Activated T-helper 17 cell treated with anti-CD3 and anti-CD28 coated beads, Interleukin-2, amount 50 U/mL, for 72 hours (primary cell): Measurements from ENCODE around the gene FBXO22. TPM values are rescaled to one million over a fixed set of nuclear protein-coding genes. Genes with fewer than 3 reads are reported as not detected.
"Not testable (repeated sequence)": the region's sequence is repeated elsewhere in the genome, so short reads cannot be mapped to it uniquely, and the experiment has no call there.

ENCODE experiments used
- ATAC-seq: fragments of 150-1000 bp; cut with Tn5 transposase; replicated peaks from 2 replicates; pipeline ENCODE4 v1.10.0; 2021; ENCODE audit warnings: mild to moderate bottlenecking, moderate library complexity
- H3K27ac Mint-ChIP-seq: one replicate; pipeline ENCODE4 v1.8.0; 2022; ENCODE audit warnings: mixed read lengths
- H3K27me3 Mint-ChIP-seq: one replicate; pipeline ENCODE4 v1.8.0; 2022; ENCODE audit warnings: mixed read lengths
- H3K36me3 Mint-ChIP-seq: one replicate; pipeline ENCODE4 v1.8.0; 2022; ENCODE audit warnings: low read depth, mild to moderate bottlenecking, mixed read lengths
- H3K4me1 Mint-ChIP-seq: one replicate; pipeline ENCODE4 v1.8.0; 2022; ENCODE audit warnings: mixed read lengths
- H3K4me3 Mint-ChIP-seq: one replicate; pipeline ENCODE4 v1.8.0; 2022; ENCODE audit warnings: mild to moderate bottlenecking, mixed read lengths
- H3K9me3 Mint-ChIP-seq: one replicate; pipeline ENCODE4 v1.8.0; 2022; ENCODE audit warnings: mixed read lengths
- total RNA-seq, 2 donors: library from RNA; stranded (reverse); gene quantifications; one replicate each; pipeline ENCODE4 v1.2.3, GENCODE V29; 2022

Gene FBXO22
- total RNA-seq = 10 to 100 TPM; 36.8 to 55.1 TPM

- Mint-ChIP-seq H3K27ac (peak within 1 kb of the TSS; percentile 91), H3K27me3 (no peaks in the 10 kb centered on the region), H3K4me3 (peak within 1 kb of the TSS; percentile 97), H3K9me3 (no peaks in the 10 kb centered on the region), H3K4me1 (peaks cover 10% of the 10 kb centered on the region), H3K36me3 (peaks cover 32% of the 10 kb centered on the region)
- ATAC-seq = peak; percentile 99
Measured at GRCh38 chr15:75903331-75904239, at the start of gene FBXO22. Gene FBXO22 (plus strand): TSS chr15:75903878. CDS start chr15:75903964, 86 bp downstream.

GRCh38 chr15:75857886-75858285 is 45.8 kb upstream of the FBXO22 start:
- Mint-ChIP-seq H3K9me3 (no peaks in the 10 kb centered on the region), H3K4me1 (peaks cover 26% of the 10 kb centered on the region), H3K4me3 (no peak overlapping the region), H3K27me3 (no peaks in the 10 kb centered on the region), H3K36me3 (peaks cover 82% of the 10 kb centered on the region), H3K27ac (no peak overlapping the region)
- ATAC-seq = peak; percentile 60

DNA sequence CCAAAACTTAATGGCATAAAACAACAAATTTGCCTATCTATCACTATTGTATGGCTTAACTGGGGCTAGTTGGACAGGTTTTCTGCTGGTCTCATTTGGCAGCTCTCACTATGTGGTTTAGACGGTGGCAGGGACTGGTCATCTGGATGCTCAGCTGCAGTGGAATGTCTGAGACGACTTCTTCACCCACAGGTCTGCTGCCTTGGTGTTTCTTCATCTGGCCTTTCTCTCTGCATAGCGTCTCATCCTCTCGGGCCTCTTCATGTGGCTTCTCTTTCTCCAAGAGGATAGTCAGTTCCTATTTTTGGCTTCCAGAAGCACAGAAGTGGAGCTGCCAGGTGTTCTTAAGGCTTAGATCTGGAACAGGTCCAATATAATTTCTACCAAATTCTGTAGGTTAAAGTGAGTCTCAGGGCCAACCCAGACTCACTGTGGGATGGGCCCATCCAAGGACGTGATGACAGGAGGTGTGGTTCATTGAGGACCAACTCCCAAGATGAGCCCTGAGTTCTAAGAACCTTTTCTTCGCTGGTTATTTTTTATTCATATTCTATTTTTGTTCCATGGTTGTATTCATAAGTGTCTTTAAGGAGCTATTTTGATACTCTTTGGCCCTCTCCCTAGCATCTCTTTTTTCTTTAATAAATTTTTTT is 41.8 kb upstream of the FBXO22 start:
- no peaks in the 10 kb centered on the region for H3K27me3 Mint-ChIP-seq
- peaks cover 19% of the 10 kb centered on the region for H3K4me1 Mint-ChIP-seq
- no peak overlapping the region for H3K27ac Mint-ChIP-seq
- H3K4me3 Mint-ChIP-seq = no peak overlapping the region
- peaks cover 86% of the 10 kb centered on the region for H3K36me3 Mint-ChIP-seq
- no peak for ATAC-seq
- H3K9me3 Mint-ChIP-seq = no peaks in the 10 kb centered on the region

GRCh38 chr15:75862796-75863195 is 40.9 kb upstream of the FBXO22 start:
- Mint-ChIP-seq H3K9me3 (no peaks in the 10 kb centered on the region), H3K4me3 (no peak overlapping the region), H3K4me1 (peaks cover 18% of the 10 kb centered on the region), H3K36me3 (peaks cover 89% of the 10 kb centered on the region), H3K27me3 (no peaks in the 10 kb centered on the region), H3K27ac (no peak overlapping the region)
- no peak for ATAC-seq

GRCh38 chr15:75864213-75865059 is 39.2 kb upstream of the FBXO22 start:
- Mint-ChIP-seq H3K4me1 (peaks cover 5% of the 10 kb centered on the region), H3K4me3 (no peak overlapping the region), H3K27me3 (no peaks in the 10 kb centered on the region), H3K9me3 (no peaks in the 10 kb centered on the region), H3K27ac (no peak overlapping the region), H3K36me3 (peaks cover 85% of the 10 kb centered on the region)
- ATAC-seq = no peak

DNA sequence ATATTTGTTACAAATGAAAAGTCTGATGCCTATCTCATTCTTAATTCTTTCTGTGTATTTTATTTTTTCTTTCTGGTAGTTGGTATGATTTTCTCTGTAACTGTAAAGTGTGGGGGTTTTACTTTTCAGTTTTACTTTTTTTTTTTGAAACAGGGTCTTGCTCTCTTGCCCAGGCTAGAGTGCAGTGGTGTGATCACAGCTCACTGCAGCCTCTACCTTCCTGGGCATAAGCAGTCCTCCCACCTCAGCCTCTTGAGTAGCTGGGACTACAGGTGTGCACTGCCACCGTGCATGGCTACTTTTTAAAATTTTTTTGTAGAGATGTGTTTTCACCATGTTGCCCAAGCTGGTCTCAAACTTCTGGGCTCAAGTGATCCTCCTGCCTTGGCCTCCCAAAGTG is 37.6 kb upstream of the FBXO22 start:
- H3K4me3 Mint-ChIP-seq, H3K4me1 Mint-ChIP-seq, ATAC-seq, H3K27me3 Mint-ChIP-seq, H3K9me3 Mint-ChIP-seq: not testable (repeated sequence)
- Mint-ChIP-seq H3K27ac (peak overlapping the region; percentile 69), H3K36me3 (peaks cover 84% of the 10 kb centered on the region)

GRCh38 chr15:75866916-75867315 is 36.8 kb upstream of the FBXO22 start:
- Mint-ChIP-seq H3K36me3 (peaks cover 82% of the 10 kb centered on the region), H3K4me1 (peaks cover 5% of the 10 kb centered on the region), H3K4me3 (no peak overlapping the region), H3K27ac (peak overlapping the region; percentile 69), H3K9me3 (no peaks in the 10 kb centered on the region), H3K27me3 (no peaks in the 10 kb centered on the region)
- ATAC-seq = no peak

- H3K4me3 Mint-ChIP-seq = no peak overlapping the region
Measured at GRCh38 chr15:75867449-75867848, 36.2 kb upstream of the FBXO22 start.

DNA sequence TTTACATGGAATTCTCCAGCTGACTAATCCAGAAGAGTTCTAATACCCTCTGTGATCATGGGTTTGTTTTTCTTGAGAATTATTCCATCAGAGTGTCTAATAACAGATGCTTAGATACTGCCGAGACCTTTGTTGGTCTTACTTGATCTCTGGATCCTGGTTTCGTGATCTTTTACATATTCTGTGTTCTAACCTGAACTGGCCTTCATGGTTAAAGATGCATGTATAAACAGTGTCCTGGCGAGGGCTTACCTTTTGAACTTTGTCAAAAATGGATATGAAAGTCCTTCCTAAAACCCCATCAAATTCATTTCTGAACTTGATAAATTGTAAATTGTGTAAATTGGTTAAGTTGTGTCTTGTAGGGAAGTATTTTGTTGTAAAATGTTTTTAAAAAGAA is 35.7 kb upstream of the FBXO22 start:
- Mint-ChIP-seq H3K27ac (peak overlapping the region; percentile 15), H3K36me3 (peaks cover 82% of the 10 kb centered on the region), H3K4me1 (peaks cover 5% of the 10 kb centered on the region), H3K27me3 (no peaks in the 10 kb centered on the region), H3K4me3 (no peak overlapping the region), H3K9me3 (no peaks in the 10 kb centered on the region)
- ATAC-seq = no peak

More at GRCh38 chr15:75867449-75867848, 36.2 kb upstream of the FBXO22 start:
- H3K27ac Mint-ChIP-seq = peak overlapping the region; percentile 69
- ATAC-seq = no peak
- no peaks in the 10 kb centered on the region for H3K27me3 Mint-ChIP-seq
- peaks cover 82% of the 10 kb centered on the region for H3K36me3 Mint-ChIP-seq
- peaks cover 5% of the 10 kb centered on the region for H3K4me1 Mint-ChIP-seq
- no peaks in the 10 kb centered on the region for H3K9me3 Mint-ChIP-seq

GRCh38 chr15:75869446-75869845 is 34.2 kb upstream of the FBXO22 start:
- Mint-ChIP-seq H3K27me3 (no peaks in the 10 kb centered on the region), H3K36me3 (peaks cover 83% of the 10 kb centered on the region), H3K4me3 (no peak overlapping the region), H3K9me3 (no peaks in the 10 kb centered on the region), H3K27ac (no peak overlapping the region), H3K4me1 (peaks cover 5% of the 10 kb centered on the region)
- ATAC-seq = no peak

GRCh38 chr15:75871589-75871988 is 32.1 kb upstream of the FBXO22 start:
- ATAC-seq, H3K9me3 Mint-ChIP-seq, H3K27me3 Mint-ChIP-seq, H3K4me3 Mint-ChIP-seq, H3K4me1 Mint-ChIP-seq, H3K27ac Mint-ChIP-seq: not testable (repeated sequence)
- peaks cover 82% of the 10 kb centered on the region for H3K36me3 Mint-ChIP-seq

DNA sequence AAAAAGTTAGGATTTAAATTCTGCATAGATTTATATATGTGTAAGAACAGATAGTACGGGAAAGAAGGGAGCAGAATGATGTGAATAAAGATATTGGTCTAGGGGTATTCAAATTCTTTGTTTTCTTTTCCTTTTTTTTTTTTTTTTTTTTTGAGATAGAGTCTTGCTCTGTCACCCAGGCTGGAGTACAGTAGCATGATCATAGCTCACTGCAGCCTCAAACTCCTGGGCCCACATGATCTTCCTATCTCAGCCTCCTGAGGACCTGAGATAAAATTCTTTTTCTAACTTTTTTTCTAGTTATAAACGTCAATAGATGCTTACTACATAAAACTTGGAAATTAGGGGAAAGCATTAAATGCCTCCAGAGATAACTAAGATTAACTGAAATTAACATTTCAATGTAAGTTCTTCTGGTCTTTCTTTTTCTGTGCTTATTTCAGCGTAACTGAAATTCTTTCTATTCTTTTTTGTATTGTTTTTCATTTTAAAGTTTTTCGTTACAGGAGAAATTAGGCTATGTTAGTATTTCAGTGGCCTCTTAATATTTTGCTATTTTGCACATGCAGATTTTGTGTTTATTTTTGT is 31.2 kb upstream of the FBXO22 start:
- H3K9me3 Mint-ChIP-seq = no peaks in the 10 kb centered on the region
- H3K27me3 Mint-ChIP-seq = no peaks in the 10 kb centered on the region
- H3K36me3 Mint-ChIP-seq = peaks cover 76% of the 10 kb centered on the region
- H3K27ac Mint-ChIP-seq = no peak overlapping the region
- no peak for ATAC-seq
- no peak overlapping the region for H3K4me3 Mint-ChIP-seq
- peaks cover 5% of the 10 kb centered on the region for H3K4me1 Mint-ChIP-seq

DNA sequence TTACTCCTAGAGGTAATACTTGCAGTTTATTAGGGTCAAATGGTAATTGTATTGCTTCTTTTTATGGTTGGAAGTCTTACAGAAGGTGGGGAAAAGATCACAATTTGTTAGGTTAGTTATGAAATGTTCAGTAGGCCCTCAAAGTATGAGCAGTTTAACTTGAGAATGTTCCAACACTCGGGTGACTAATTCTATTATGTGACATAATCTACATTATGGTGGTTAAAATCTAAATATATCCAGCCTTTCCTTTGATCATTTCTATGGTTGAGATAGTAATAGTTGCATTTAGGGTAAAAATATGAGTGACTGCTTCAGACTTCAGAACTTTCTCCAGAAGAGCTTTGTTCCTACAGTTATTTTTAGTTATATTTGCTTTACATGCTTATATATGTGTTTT is 19.6 kb upstream of the FBXO22 start:
- no peak for ATAC-seq
- Mint-ChIP-seq H3K27ac (no peak overlapping the region), H3K4me3 (no peak overlapping the region), H3K9me3 (no peaks in the 10 kb centered on the region), H3K4me1 (no peaks in the 10 kb centered on the region), H3K27me3 (no peaks in the 10 kb centered on the region), H3K36me3 (peaks cover 91% of the 10 kb centered on the region)

GRCh38 chr15:75887178-75887577 is 16.5 kb upstream of the FBXO22 start:
- no peak for ATAC-seq
- peaks cover 86% of the 10 kb centered on the region for H3K36me3 Mint-ChIP-seq
- H3K4me3 Mint-ChIP-seq = no peak overlapping the region
- no peaks in the 10 kb centered on the region for H3K4me1 Mint-ChIP-seq
- no peaks in the 10 kb centered on the region for H3K9me3 Mint-ChIP-seq
- no peak overlapping the region for H3K27ac Mint-ChIP-seq
- no peaks in the 10 kb centered on the region for H3K27me3 Mint-ChIP-seq
